ENCODE results near the gene DTYMK. TPM values are rescaled to one million over a fixed set of nuclear protein-coding genes. Genes with fewer than 3 reads are reported as not detected.

DTYMK gene
- total and polyA plus RNA-seq, 2 experiments from 2014 or later: 20.7 to 55.5 TPM

DNA sequence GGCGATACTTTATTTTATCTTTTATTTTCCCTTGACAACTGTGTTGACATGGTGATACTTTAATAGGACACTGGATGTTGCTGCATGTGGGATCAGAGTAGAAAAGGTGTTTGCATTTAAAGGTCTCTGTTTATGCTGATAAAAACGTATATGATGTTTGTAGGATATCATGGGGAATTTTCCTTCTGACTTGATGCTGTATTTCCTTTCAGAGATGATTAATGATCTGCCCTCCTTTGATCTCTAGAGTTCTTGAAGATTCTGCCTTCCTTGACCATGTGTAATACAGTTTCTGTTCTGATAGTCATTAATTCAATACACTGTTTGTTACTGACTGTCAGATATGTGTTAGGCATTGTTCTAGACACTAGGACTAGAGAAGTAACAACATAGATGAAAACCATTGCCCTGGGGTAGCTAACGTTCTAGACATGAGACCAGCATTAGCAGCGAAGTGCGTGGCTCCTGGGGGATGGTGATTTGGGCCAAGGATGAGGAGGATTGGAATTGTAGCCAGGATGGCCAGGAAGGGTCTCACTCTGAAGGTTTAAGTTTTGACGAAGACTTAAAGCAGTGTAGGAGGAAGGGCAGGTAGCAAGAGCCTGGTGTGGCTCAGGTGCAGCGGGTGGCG lies 46.3 kb downstream of the DTYMK start:
- no peak overlapping the region for H3K4me3 ChIP-seq
- TF ChIP-seq, protein P1, sequence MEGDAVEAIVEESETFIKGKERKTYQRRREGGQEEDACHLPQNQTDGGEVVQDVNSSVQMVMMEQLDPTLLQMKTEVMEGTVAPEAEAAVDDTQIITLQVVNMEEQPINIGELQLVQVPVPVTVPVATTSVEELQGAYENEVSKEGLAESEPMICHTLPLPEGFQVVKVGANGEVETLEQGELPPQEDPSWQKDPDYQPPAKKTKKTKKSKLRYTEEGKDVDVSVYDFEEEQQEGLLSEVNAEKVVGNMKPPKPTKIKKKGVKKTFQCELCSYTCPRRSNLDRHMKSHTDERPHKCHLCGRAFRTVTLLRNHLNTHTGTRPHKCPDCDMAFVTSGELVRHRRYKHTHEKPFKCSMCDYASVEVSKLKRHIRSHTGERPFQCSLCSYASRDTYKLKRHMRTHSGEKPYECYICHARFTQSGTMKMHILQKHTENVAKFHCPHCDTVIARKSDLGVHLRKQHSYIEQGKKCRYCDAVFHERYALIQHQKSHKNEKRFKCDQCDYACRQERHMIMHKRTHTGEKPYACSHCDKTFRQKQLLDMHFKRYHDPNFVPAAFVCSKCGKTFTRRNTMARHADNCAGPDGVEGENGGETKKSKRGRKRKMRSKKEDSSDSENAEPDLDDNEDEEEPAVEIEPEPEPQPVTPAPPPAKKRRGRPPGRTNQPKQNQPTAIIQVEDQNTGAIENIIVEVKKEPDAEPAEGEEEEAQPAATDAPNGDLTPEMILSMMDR (IDR thresholded peaks at IDR 0.05; ENCODE audit: poor library complexity): no peak
- TF ChIP-seq EZH2phosphoT487 (IDR thresholded peaks at IDR 0.05; ENCODE audit: low read depth, severe bottlenecking, unreplicated experiment) (no peak), EZH2 (IDR thresholded peaks at IDR 0.05; ENCODE audit: borderline replicate concordance) (no peak)
- H4K20me1 ChIP-seq (ENCODE audit: insufficient read depth, poor library complexity, severe bottlenecking): peaks cover 57% of the 10 kb centered on the region
- no peak overlapping the region for H3K27ac ChIP-seq
- H3K9me2 ChIP-seq (replicated peaks; ENCODE audit: insufficient read depth): no peaks in the 10 kb centered on the region
- no peaks in the 10 kb centered on the region for H3K36me3 ChIP-seq (replicated peaks; ENCODE audit: insufficient read depth, low read depth)
- 95% methylated on average over 8 of the region's 8 CpGs for WGBS (ENCODE audit: low lambda C conversion rate, missing lambda C conversion rate)
- peaks cover 86% of the 10 kb centered on the region for H3K79me2 ChIP-seq
- H2AFZ ChIP-seq: no peak overlapping the region
- peak overlapping the region; percentile 80 for H3K4me2 ChIP-seq
- no peaks in the 10 kb centered on the region for H3K27me3 ChIP-seq
- no peaks in the 10 kb centered on the region for H3K9me3 ChIP-seq (ENCODE audit: low read depth)
- DNase-seq (ENCODE audit: low spot score): no peak
- peaks cover 22% of the 10 kb centered on the region for H3K4me1 ChIP-seq (ENCODE audit: insufficient read depth)

DNA sequence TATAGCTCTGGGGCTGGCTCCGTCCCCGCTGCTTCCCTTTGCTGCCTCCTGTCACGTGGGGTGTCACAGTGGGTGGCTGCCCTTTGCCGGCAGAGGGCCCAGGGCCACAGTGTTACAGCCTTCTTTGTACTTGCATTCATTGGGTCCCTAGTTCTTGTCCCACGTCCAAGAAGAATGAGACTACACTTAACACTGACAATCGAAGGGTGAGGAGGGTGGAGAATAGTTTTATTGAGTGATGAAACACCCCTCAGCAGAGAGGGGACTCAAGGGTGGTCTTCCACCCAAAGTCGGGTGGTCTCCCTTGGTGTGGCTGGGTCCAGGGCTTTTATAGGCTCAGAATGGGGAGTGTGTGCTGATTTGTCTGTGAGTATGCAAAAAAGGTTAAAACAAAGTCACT lies 47.2 kb downstream of the DTYMK start:
- DNase-seq (ENCODE audit: low spot score): no peak
- H3K36me3 ChIP-seq (replicated peaks; ENCODE audit: insufficient read depth, low read depth): no peaks in the 10 kb centered on the region
- no peaks in the 10 kb centered on the region for H3K27me3 ChIP-seq
- H3K4me2 ChIP-seq: peak overlapping the region; percentile 80
- H3K4me3 ChIP-seq: no peak overlapping the region
- H2AFZ ChIP-seq: no peak overlapping the region
- H3K4me1 ChIP-seq (ENCODE audit: insufficient read depth): peaks cover 26% of the 10 kb centered on the region
- peaks cover 86% of the 10 kb centered on the region for H3K79me2 ChIP-seq
- H3K9me2 ChIP-seq (replicated peaks; ENCODE audit: insufficient read depth): no peaks in the 10 kb centered on the region
- H3K9me3 ChIP-seq (ENCODE audit: low read depth): no peaks in the 10 kb centered on the region
- H3K27ac ChIP-seq: no peak overlapping the region
- 65% methylated on average over 7 of the region's 7 CpGs for WGBS (ENCODE audit: low lambda C conversion rate, missing lambda C conversion rate)
- TF ChIP-seq EZH2 (IDR thresholded peaks at IDR 0.05; ENCODE audit: borderline replicate concordance) (no peak), EZH2phosphoT487 (IDR thresholded peaks at IDR 0.05; ENCODE audit: low read depth, severe bottlenecking, unreplicated experiment) (no peak)
- TF ChIP-seq, protein P1 (IDR thresholded peaks at IDR 0.05; ENCODE audit: poor library complexity): no peak
- peaks cover 57% of the 10 kb centered on the region for H4K20me1 ChIP-seq (ENCODE audit: insufficient read depth, poor library complexity, severe bottlenecking)

DNA sequence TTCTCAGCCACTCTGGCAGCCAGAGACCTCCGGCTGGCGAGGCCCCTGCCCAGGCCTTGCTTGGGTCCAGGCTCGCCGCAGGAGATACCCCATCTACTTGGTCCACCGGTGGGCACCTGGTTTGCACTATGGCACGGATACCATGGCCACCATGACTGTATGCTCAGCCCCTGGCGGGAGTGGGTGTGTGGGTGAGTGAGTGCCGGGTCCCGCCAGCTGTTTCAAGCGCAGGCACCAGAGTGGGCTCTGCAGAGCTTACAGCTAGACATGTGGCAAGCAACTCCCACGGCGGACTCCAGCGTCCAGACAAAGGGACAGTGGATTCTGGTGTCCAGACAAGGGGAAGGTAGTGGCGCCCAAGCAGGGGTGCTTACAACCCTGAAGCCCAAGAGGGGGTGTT lies 47.7 kb downstream of the DTYMK start:
- no peak for DNase-seq (ENCODE audit: low spot score)
- Histone ChIP-seq H3K36me3 (replicated peaks; ENCODE audit: insufficient read depth, low read depth) (no peaks in the 10 kb centered on the region), H3K27ac (no peak overlapping the region), H2AFZ (no peak overlapping the region), H3K4me2 (peak overlapping the region; percentile 80), H3K4me1 (ENCODE audit: insufficient read depth) (peaks cover 26% of the 10 kb centered on the region), H4K20me1 (ENCODE audit: insufficient read depth, poor library complexity, severe bottlenecking) (peaks cover 56% of the 10 kb centered on the region), H3K4me3 (peak overlapping the region; percentile 93), H3K9me3 (ENCODE audit: low read depth) (no peaks in the 10 kb centered on the region), H3K9me2 (replicated peaks; ENCODE audit: insufficient read depth) (no peaks in the 10 kb centered on the region), H3K27me3 (no peaks in the 10 kb centered on the region), H3K79me2 (peaks cover 86% of the 10 kb centered on the region)
- TF ChIP-seq EZH2phosphoT487 (IDR thresholded peaks at IDR 0.05; ENCODE audit: low read depth, severe bottlenecking, unreplicated experiment): no peak
- TF ChIP-seq, protein P1 (IDR thresholded peaks at IDR 0.05; ENCODE audit: poor library complexity): no peak
- 94% methylated on average over 14 of the region's 14 CpGs for WGBS (ENCODE audit: low lambda C conversion rate, missing lambda C conversion rate)

Data from hepatocyte (in vitro differentiated cells).